ENCODE data around the gene MAP4K4. TPM values are rescaled to one million over a fixed set of nuclear protein-coding genes. Genes with fewer than 3 reads are reported as not detected.

Gene MAP4K4
- total RNA-seq, 1 experiment from 2014 or later: 162 TPM

GRCh38 chr2:101811226-101812015 is 113.9 kb downstream of the MAP4K4 start:
- TF ChIP-seq CTCF (IDR thresholded peaks at IDR 0.05; ENCODE audit: unreplicated experiment): no peak
- POLR2A ChIA-PET: interaction anchor here (0.6 to 1.1 kb wide), 2 partner anchors 10 to 284 kb away, joined by 3 read pairs; no protein-coding TSS in a partner anchor
- H3K4me1 Mint-ChIP-seq (ENCODE audit: insufficient read depth, unreplicated experiment): peaks cover 32% of the 10 kb centered on the region
- CTCF ChIA-PET: no interaction called here
- no peaks in the 10 kb centered on the region for H3K27me3 Mint-ChIP-seq (ENCODE audit: insufficient read depth, unreplicated experiment)
- no peak overlapping the region for H3K4me3 Mint-ChIP-seq (ENCODE audit: unreplicated experiment)
- H3K9me3 Mint-ChIP-seq (ENCODE audit: unreplicated experiment): no peaks in the 10 kb centered on the region
- no TSS peak for BruUV-seq (replicated peaks)
- intact Hi-C loops (cut with micrococcal nuclease): no loop called here
- peaks cover 17% of the 10 kb centered on the region for H3K36me3 Mint-ChIP-seq (ENCODE audit: insufficient read depth, unreplicated experiment)
- DNase-seq (ENCODE audit: unreplicated experiment): no peak
- no peak overlapping the region for H3K27ac Mint-ChIP-seq (ENCODE audit: low read depth, unreplicated experiment)

GRCh38 chr2:101812226-101812625 is 114.7 kb downstream of the MAP4K4 start:
- H3K36me3 Mint-ChIP-seq (ENCODE audit: insufficient read depth, unreplicated experiment): peaks cover 21% of the 10 kb centered on the region
- CTCF ChIA-PET: interaction anchor here (0.7 kb wide), 1 partner anchor 67 kb away, joined by 5 read pairs; no protein-coding TSS in a partner anchor
- no TSS peak for BruUV-seq (replicated peaks)
- intact Hi-C loops (cut with micrococcal nuclease): no loop called here
- H3K4me3 Mint-ChIP-seq (ENCODE audit: unreplicated experiment): no peak overlapping the region
- POLR2A ChIA-PET: no interaction called here
- no peaks in the 10 kb centered on the region for H3K9me3 Mint-ChIP-seq (ENCODE audit: unreplicated experiment)
- no peak for DNase-seq (ENCODE audit: unreplicated experiment)
- no peak for TF ChIP-seq CTCF (IDR thresholded peaks at IDR 0.05; ENCODE audit: unreplicated experiment)
- no peak overlapping the region for H3K27ac Mint-ChIP-seq (ENCODE audit: low read depth, unreplicated experiment)
- H3K4me1 Mint-ChIP-seq (ENCODE audit: insufficient read depth, unreplicated experiment): peaks cover 29% of the 10 kb centered on the region
- H3K27me3 Mint-ChIP-seq (ENCODE audit: insufficient read depth, unreplicated experiment): no peaks in the 10 kb centered on the region

GRCh38 chr2:101814752-101815151 is 117.2 kb downstream of the MAP4K4 start:
- Mint-ChIP-seq H3K4me1 (ENCODE audit: insufficient read depth, unreplicated experiment) (peaks cover 54% of the 10 kb centered on the region), H3K36me3 (ENCODE audit: insufficient read depth, unreplicated experiment) (peaks cover 21% of the 10 kb centered on the region), H3K4me3 (ENCODE audit: unreplicated experiment) (no peak overlapping the region), H3K27me3 (ENCODE audit: insufficient read depth, unreplicated experiment) (no peaks in the 10 kb centered on the region), H3K9me3 (ENCODE audit: unreplicated experiment) (no peaks in the 10 kb centered on the region), H3K27ac (ENCODE audit: low read depth, unreplicated experiment) (no peak overlapping the region)
- intact Hi-C loops (cut with micrococcal nuclease): no loop called here
- TF ChIP-seq CTCF (IDR thresholded peaks at IDR 0.05; ENCODE audit: unreplicated experiment): no peak
- no peak for DNase-seq (ENCODE audit: unreplicated experiment)
- ChIA-PET CTCF (interaction anchor here (0.8 to 2.2 kb wide), 3 partner anchors 8 to 473 kb away, joined by 3 to 8 read pairs (median 3); no protein-coding TSS in a partner anchor), POLR2A (interaction anchor here (1.3 to 1.6 kb wide), 2 partner anchors 11 to 12 kb away, joined by 3 read pairs; no protein-coding TSS in a partner anchor)
- no TSS peak for BruUV-seq (replicated peaks)

GRCh38 chr2:101815154-101815553 is 117.6 kb downstream of the MAP4K4 start:
- no peak for TF ChIP-seq CTCF (IDR thresholded peaks at IDR 0.05; ENCODE audit: unreplicated experiment)
- Mint-ChIP-seq H3K4me3 (ENCODE audit: unreplicated experiment) (no peak overlapping the region), H3K36me3 (ENCODE audit: insufficient read depth, unreplicated experiment) (peaks cover 21% of the 10 kb centered on the region), H3K4me1 (ENCODE audit: insufficient read depth, unreplicated experiment) (peaks cover 58% of the 10 kb centered on the region), H3K27ac (ENCODE audit: low read depth, unreplicated experiment) (no peak overlapping the region), H3K9me3 (ENCODE audit: unreplicated experiment) (no peaks in the 10 kb centered on the region), H3K27me3 (ENCODE audit: insufficient read depth, unreplicated experiment) (no peaks in the 10 kb centered on the region)
- POLR2A ChIA-PET: interaction anchor here (1.3 to 1.6 kb wide), 2 partner anchors 11 to 12 kb away, joined by 3 read pairs; no protein-coding TSS in a partner anchor
- no peak for DNase-seq (ENCODE audit: unreplicated experiment)
- intact Hi-C loops (cut with micrococcal nuclease): no loop called here
- CTCF ChIA-PET: interaction anchor here (0.8 to 2.2 kb wide), 2 partner anchors 8 to 16 kb away, joined by 3 to 8 read pairs; no protein-coding TSS in a partner anchor
- no TSS peak for BruUV-seq (replicated peaks)

Data from MCF 10A (cell line).